ENCODE results near the gene DFFB.

GRCh38 chr1:3898994-3899753, 41.9 kb downstream of the DFFB start:
- TF ChIP-seq SNAPC5 (CRISPR knock-in tag; IDR thresholded peaks at IDR 0.05; ENCODE audit: borderline replicate concordance) (no peak), MBD4 (IDR thresholded peaks at IDR 0.05; ENCODE audit: borderline replicate concordance, low read length) (no peak), ATF3 (CRISPR knock-in tag; IDR thresholded peaks at IDR 0.05) (no peak), HMG20A (CRISPR knock-in tag; IDR thresholded peaks at IDR 0.05; ENCODE audit: borderline replicate concordance) (no peak), KLF12 (CRISPR knock-in tag; IDR thresholded peaks at IDR 0.05; ENCODE audit: borderline replicate concordance) (no peak), NFE2 (CRISPR knock-in tag; IDR thresholded peaks at IDR 0.05) (no peak), CTCF (CRISPR knock-in tag; IDR thresholded peaks at IDR 0.05) (0 out of 2 replicates have a peak, but pooled peaks have one; percentile 43)

All from HepG2 (cell line).